IMR-90 (cell line): ENCODE data around the gene YJEFN3.

Experiments used
- BHLHE40 ChIP-seq: fragments of 150-350 bp; IDR thresholded peaks from 2 replicates; pipeline ENCODE4 v1.6.1; 2016; ENCODE audit warnings: mild to moderate bottlenecking, low read depth, low read length
- CEBPB ChIP-seq: IDR thresholded peaks from 2 replicates; pipeline ENCODE4 v1.6.1; 2012; ENCODE audit warnings: low read depth, low read length, improper control_type of control experiment
- CHD1 ChIP-seq: IDR thresholded peaks from 2 replicates; pipeline ENCODE4 v1.6.1; 2012; ENCODE audit warnings: low read depth, low read length, improper control_type of control experiment
- CTCF ChIP-seq: conservative IDR thresholded peaks from 2 replicates; pipeline ENCODE4 v1.5.1; 2012; ENCODE audit warnings: mild to moderate bottlenecking, low read depth, low read length, improper control_type of control experiment
- FOS ChIP-seq: fragments of 150-350 bp; IDR thresholded peaks from 2 replicates; pipeline ENCODE4 v1.6.1; 2016; ENCODE audit warnings: low read depth, low read length
- MAFK ChIP-seq: IDR thresholded peaks from 2 replicates; pipeline ENCODE4 v1.6.1; 2012; ENCODE audit warnings: low read depth, low read length, improper control_type of control experiment
- MAZ ChIP-seq: IDR thresholded peaks from 2 replicates; pipeline ENCODE4 v1.6.1; 2012; ENCODE audit warnings: low read depth, mild to moderate bottlenecking, low read length, improper control_type of control experiment, moderate library complexity, borderline replicate concordance
- MXI1 ChIP-seq: IDR thresholded peaks from 2 replicates; pipeline ENCODE4 v1.6.1; 2012; ENCODE audit warnings: low read depth, mild to moderate bottlenecking, low read length, moderate library complexity, borderline replicate concordance
- POLR2A ChIP-seq: IDR thresholded peaks from 2 replicates; pipeline ENCODE4 v1.6.1; 2012; ENCODE audit warnings: mild to moderate bottlenecking, low read depth, low read length
- RAD21 ChIP-seq: IDR thresholded peaks from 2 replicates; pipeline ENCODE4 v1.6.1; 2012; ENCODE audit warnings: low read length, improper control_type of control experiment
- RCOR1 ChIP-seq: IDR thresholded peaks from 2 replicates; pipeline ENCODE4 v1.6.1; 2012; ENCODE audit warnings: mild to moderate bottlenecking, low read length, improper control_type of control experiment; ENCODE audit not compliant: insufficient replicate concordance
- RFX5 ChIP-seq: IDR thresholded peaks from 2 replicates; pipeline ENCODE4 v1.8.0; 2012; ENCODE audit warnings: low read depth, mild to moderate bottlenecking, low read length, moderate library complexity
- SMC3 ChIP-seq: fragments of 150-350 bp; IDR thresholded peaks from 2 replicates; pipeline ENCODE4 v1.6.1; 2016; ENCODE audit warnings: low read depth, mild to moderate bottlenecking, antibody characterized with exemption, low read length, moderate library complexity
- USF2 ChIP-seq: fragments of 150-350 bp; IDR thresholded peaks from 2 replicates; pipeline ENCODE4 v1.6.1; 2017; ENCODE audit warnings: mild to moderate bottlenecking, antibody characterized with exemption, low read length, low read depth

GRCh38 chr19:19582471-19582870 lies 53.8 kb downstream of the YJEFN3 start:
- no peak for TF ChIP-seq CTCF
- no peak for TF ChIP-seq BHLHE40
- TF ChIP-seq POLR2A: no peak
- TF ChIP-seq CHD1: no peak
- no peak for TF ChIP-seq RAD21
- TF ChIP-seq MAZ: no peak
- TF ChIP-seq USF2: no peak
- no peak for TF ChIP-seq SMC3
- TF ChIP-seq CEBPB: no peak
- TF ChIP-seq RCOR1: no peak
- no peak for TF ChIP-seq RFX5
- no peak for TF ChIP-seq FOS
- no peak for TF ChIP-seq MAFK
- no peak for TF ChIP-seq MXI1
